HepG2 (cell line): ENCODE measurements around the gene IER2. TPM values are rescaled to one million over a fixed set of nuclear protein-coding genes. Genes with fewer than 3 reads are reported as not detected.

Experiments used
- AGO2 ChIP-seq: fragments of 200-400 bp; formaldehyde crosslinking; optimal IDR thresholded peaks from 2 replicates; pipeline ENCODE3; 2017; ENCODE audit warnings: mild to moderate bottlenecking, low read depth, low read length, moderate library complexity
- CC2D1A ChIP-seq: sonication (generic); formaldehyde crosslinking; IDR thresholded peaks from 2 replicates; pipeline ENCODE4 v1.8.1; 2023; ENCODE audit warnings: mild to moderate bottlenecking, missing genetic modification reagents
- CEBPB ChIP-seq: IDR thresholded peaks from 2 replicates; pipeline ENCODE4 v1.6.1; 2011; ENCODE audit warnings: low read depth, low read length, improper control_type of control experiment, borderline replicate concordance
- DDIT3 ChIP-seq: sonication (generic); formaldehyde crosslinking; IDR thresholded peaks from 2 replicates; pipeline ENCODE4 v1.4.0; 2020; ENCODE audit warnings: mild to moderate bottlenecking, missing genetic modification reagents
- ELF3 ChIP-seq: IDR thresholded peaks from 2 replicates; pipeline ENCODE4 v1.6.1; 2016; ENCODE audit warnings: missing genetic modification reagents, missing compliant biosample characterization
- ETV5 ChIP-seq: IDR thresholded peaks from 2 replicates; pipeline ENCODE4 v1.6.1; 2018; ENCODE audit warnings: missing biosample characterization, missing genetic modification reagents, inconsistent platforms, borderline replicate concordance
- FOXA3 ChIP-seq: IDR thresholded peaks from 2 replicates; pipeline ENCODE4 v1.6.1; 2016; ENCODE audit warnings: missing genetic modification reagents, missing compliant biosample characterization
- GABPA ChIP-seq, 2 experiments: IDR thresholded peaks; 2 replicates each; pipeline ENCODE4 v1.6.1; 2011 to 2016; ENCODE audit warnings: low read depth in 2 of 2, low read length in 1 of 2, missing biosample characterization in 1 of 2, missing genetic modification characterization in 1 of 2
- JARID2 ChIP-seq: sonication (generic); formaldehyde crosslinking; IDR thresholded peaks from 2 replicates; pipeline ENCODE4 v1.8.1; 2023; ENCODE audit warnings: missing genetic modification reagents, inconsistent platforms; ENCODE audit not compliant: insufficient replicate concordance
- KDM6A ChIP-seq: IDR thresholded peaks from 2 replicates; pipeline ENCODE4 v1.6.1; 2016; ENCODE audit warnings: low read depth
- KMT2B ChIP-seq: IDR thresholded peaks from 2 replicates; pipeline ENCODE4 v1.6.1; 2016; ENCODE audit warnings: missing genetic modification reagents, missing compliant biosample characterization
- SIN3A ChIP-seq: IDR thresholded peaks from 2 replicates; pipeline ENCODE4 v1.6.1; 2011; ENCODE audit warnings: low read depth, mild to moderate bottlenecking, control low read depth, low read length, borderline replicate concordance
- TAF15 ChIP-seq: fragments of 200-400 bp; formaldehyde crosslinking; IDR thresholded peaks from one replicate; pipeline ENCODE4 v1.6.1; 2018; ENCODE audit warnings: mild to moderate bottlenecking, low read depth, low read length; ENCODE audit not compliant: poor library complexity, severe bottlenecking
- TEAD2 ChIP-seq: sonication (generic); formaldehyde crosslinking; IDR thresholded peaks from 2 replicates; pipeline ENCODE4 v1.9.0; 2021; ENCODE audit warnings: missing genetic modification reagents
- XRCC5 ChIP-seq: fragments of 200-400 bp; formaldehyde crosslinking; optimal IDR thresholded peaks from 2 replicates; pipeline ENCODE3; 2017; ENCODE audit warnings: mild to moderate bottlenecking, low read length
- ZBTB2 ChIP-seq: sonication (generic); formaldehyde crosslinking; IDR thresholded peaks from 2 replicates; pipeline ENCODE4 v1.8.0; 2022; ENCODE audit warnings: low read depth, missing genetic modification reagents
- ZNF674 ChIP-seq: sonication (generic); formaldehyde crosslinking; IDR thresholded peaks from 2 replicates; pipeline ENCODE4 v1.5.0; 2020; ENCODE audit warnings: low read depth, mild to moderate bottlenecking, missing genetic modification reagents
- ZNF75D ChIP-seq: sonication (generic); formaldehyde crosslinking; IDR thresholded peaks from 2 replicates; pipeline ENCODE4 v1.8.1; 2023; ENCODE audit warnings: missing genetic modification reagents, mild to moderate bottlenecking, borderline replicate concordance
- ZNF878 ChIP-seq: sonication (generic); formaldehyde crosslinking; IDR thresholded peaks from 2 replicates; pipeline ENCODE4 v1.8.1; 2023; ENCODE audit warnings: mild to moderate bottlenecking, missing genetic modification reagents, moderate library complexity
- polyA plus RNA-seq, 8 experiments: library from polyadenylated mRNA; depleted of rRNA in 3 of 8; stranded (reverse) in 7 of 8; unstranded in 1 of 8; fragments of >200 nt; fragmentation: Illumina TruSeq in 4 of 8; extraction: Trizol in 4 of 8; gene quantifications; 2 replicates each; pipeline versions ENCODE4 v1.2.1 to v1.2.3, GENCODE V29; 2011 to 2016; ENCODE audit warnings: low read depth in 4 of 8, missing spikeins in 1 of 8, mixed read lengths in 1 of 8; ENCODE audit not compliant: insufficient read depth in 1 of 8
- total RNA-seq, 5 experiments: library from RNA; depleted of rRNA; stranded (reverse); fragments of >200 nt; fragmentation: Illumina TruSeq; extraction: Trizol; gene quantifications; 2 replicates each; pipeline ENCODE4 v1.2.3, GENCODE V29; 2016; ENCODE audit warnings: low read depth in 1 of 5
- TF ChIP-seq, protein P1 (sequence below): sonication (generic); formaldehyde crosslinking; IDR thresholded peaks from 2 replicates; pipeline ENCODE4 v1.5.0; 2020; ENCODE audit warnings: missing genetic modification reagents
- TF ChIP-seq, protein P2 (sequence below): sonication (generic); formaldehyde crosslinking; IDR thresholded peaks from 2 replicates; pipeline ENCODE4 v1.8.1; 2022; ENCODE audit warnings: low read depth, mild to moderate bottlenecking, missing genetic modification reagents
- TF ChIP-seq, protein P3 (sequence below): sonication (generic); formaldehyde crosslinking; IDR thresholded peaks from 2 replicates; pipeline ENCODE4 v1.5.0; 2020; ENCODE audit warnings: mild to moderate bottlenecking, missing genetic modification reagents

IER2 gene
- total and polyA plus RNA-seq, 2 of the 13 experiments (the other 11 are each of a cell fraction or from before 2014, with no cell fraction given): 10.1 to 14.3 TPM

DNA sequence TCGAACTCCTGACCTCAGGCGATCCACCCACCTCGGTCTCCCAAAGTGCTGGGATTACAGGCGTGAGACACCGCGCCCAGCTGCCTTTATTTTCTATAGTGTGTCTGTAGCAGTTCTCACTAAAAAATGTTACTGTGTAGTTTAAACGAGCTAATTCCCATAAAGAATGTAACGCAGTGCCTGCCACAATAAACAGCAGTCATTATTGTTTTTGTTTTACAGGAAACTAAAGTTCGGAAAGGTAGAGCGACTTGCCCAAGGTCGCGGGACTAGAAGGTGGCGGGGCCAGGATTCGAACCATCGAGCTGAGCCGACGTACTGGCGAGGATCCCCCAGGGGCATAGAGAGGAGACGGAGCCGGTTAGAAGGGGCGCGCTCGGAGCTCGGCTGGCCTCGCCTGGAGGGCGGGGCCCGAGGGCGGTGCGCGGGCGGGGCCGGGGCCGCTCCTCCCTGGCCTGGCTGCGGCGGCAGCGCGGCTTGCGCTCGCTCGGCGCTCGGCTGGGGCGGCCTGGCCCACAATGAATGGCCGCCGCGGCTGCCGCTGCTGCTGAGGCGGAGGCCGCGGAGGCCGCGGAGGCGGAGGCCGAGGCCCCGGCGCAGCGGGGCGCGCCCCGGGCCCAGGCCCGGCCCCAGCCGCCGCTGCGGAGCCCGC lies 32.3 kb upstream of the IER2 start, which contains the start of gene NACC1 (continued):
- TF ChIP-seq ZBTB2 (CRISPR knock-in tag) (0 out of 2 replicates have a peak, but pooled peaks have one; percentile 37), FOXA3 (CRISPR knock-in tag) (0 out of 2 replicates have a peak, but pooled peaks have one; percentile 31), CC2D1A (CRISPR knock-in tag) (no peak), KDM6A (CRISPR knock-in tag) (no peak), GABPA (IDR thresholded peaks at IDR 0.05; ENCODE audit: low read depth, low read length) (peak; percentile 37; the same call in 1 of the 2 replicates), GABPA (CRISPR knock-in tag; IDR thresholded peaks at IDR 0.05; ENCODE audit: low read depth) (peak; percentile 30; the same call in 1 of the 2 replicates), SIN3A (peak; percentile 66; the same call in 1 of the 2 replicates), KMT2B (CRISPR knock-in tag) (peak; percentile 17; the same call in 1 of the 2 replicates), TEAD2 (CRISPR knock-in tag) (no peak), DDIT3 (CRISPR knock-in tag) (no peak), ETV5 (CRISPR knock-in tag) (no peak; the same call in 1 of the 2 replicates), JARID2 (CRISPR knock-in tag) (no peak), CEBPB (no peak), ZNF878 (CRISPR knock-in tag) (0 out of 2 replicates have a peak, but pooled peaks have one; percentile 26), TAF15 (peak; percentile 52), ELF3 (no peak), ZNF674 (CRISPR knock-in tag) (no peak), ZNF75D (CRISPR knock-in tag) (no peak), XRCC5 (peak; percentile 99), AGO2 (no peak)
- TF ChIP-seq, protein P1, sequence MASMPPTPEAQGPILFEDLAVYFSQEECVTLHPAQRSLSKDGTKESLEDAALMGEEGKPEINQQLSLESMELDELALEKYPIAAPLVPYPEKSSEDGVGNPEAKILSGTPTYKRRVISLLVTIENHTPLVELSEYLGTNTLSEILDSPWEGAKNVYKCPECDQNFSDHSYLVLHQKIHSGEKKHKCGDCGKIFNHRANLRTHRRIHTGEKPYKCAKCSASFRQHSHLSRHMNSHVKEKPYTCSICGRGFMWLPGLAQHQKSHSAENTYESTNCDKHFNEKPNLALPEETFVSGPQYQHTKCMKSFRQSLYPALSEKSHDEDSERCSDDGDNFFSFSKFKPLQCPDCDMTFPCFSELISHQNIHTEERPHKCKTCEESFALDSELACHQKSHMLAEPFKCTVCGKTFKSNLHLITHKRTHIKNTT (CRISPR knock-in tag): no peak
- TF ChIP-seq, protein P2, sequence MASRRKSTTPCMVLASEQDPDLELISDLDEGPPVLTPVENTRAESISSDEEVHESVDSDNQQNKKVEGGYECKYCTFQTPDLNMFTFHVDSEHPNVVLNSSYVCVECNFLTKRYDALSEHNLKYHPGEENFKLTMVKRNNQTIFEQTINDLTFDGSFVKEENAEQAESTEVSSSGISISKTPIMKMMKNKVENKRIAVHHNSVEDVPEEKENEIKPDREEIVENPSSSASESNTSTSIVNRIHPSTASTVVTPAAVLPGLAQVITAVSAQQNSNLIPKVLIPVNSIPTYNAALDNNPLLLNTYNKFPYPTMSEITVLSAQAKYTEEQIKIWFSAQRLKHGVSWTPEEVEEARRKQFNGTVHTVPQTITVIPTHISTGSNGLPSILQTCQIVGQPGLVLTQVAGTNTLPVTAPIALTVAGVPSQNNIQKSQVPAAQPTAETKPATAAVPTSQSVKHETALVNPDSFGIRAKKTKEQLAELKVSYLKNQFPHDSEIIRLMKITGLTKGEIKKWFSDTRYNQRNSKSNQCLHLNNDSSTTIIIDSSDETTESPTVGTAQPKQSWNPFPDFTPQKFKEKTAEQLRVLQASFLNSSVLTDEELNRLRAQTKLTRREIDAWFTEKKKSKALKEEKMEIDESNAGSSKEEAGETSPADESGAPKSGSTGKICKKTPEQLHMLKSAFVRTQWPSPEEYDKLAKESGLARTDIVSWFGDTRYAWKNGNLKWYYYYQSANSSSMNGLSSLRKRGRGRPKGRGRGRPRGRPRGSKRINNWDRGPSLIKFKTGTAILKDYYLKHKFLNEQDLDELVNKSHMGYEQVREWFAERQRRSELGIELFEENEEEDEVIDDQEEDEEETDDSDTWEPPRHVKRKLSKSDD: no peak
- TF ChIP-seq, protein P3, sequence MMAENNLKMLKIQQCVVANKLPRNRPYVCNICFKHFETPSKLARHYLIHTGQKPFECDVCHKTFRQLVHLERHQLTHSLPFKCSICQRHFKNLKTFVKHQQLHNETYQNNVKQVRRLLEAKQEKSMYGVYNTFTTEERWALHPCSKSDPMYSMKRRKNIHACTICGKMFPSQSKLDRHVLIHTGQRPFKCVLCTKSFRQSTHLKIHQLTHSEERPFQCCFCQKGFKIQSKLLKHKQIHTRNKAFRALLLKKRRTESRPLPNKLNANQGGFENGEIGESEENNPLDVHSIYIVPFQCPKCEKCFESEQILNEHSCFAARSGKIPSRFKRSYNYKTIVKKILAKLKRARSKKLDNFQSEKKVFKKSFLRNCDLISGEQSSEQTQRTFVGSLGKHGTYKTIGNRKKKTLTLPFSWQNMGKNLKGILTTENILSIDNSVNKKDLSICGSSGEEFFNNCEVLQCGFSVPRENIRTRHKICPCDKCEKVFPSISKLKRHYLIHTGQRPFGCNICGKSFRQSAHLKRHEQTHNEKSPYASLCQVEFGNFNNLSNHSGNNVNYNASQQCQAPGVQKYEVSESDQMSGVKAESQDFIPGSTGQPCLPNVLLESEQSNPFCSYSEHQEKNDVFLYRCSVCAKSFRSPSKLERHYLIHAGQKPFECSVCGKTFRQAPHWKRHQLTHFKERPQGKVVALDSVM: peak; percentile 55; the same call in 1 of the 2 replicates
